ENCODE data around the gene SANBR. TPM values are rescaled to one million over a fixed set of nuclear protein-coding genes. Genes with fewer than 3 reads are reported as not detected.

Gene SANBR
- total and polyA plus RNA-seq, 2 donors (not counting 3 experiments of a cell fraction or from before 2014, with no cell fraction given): 5.7 to 22.9 TPM

GRCh38 chr2:61090386-61090921, 24.8 kb downstream of the SANBR start:
- no peaks in the 10 kb centered on the region for H3K4me1 ChIP-seq (ENCODE audit: control insufficient read depth, extremely low read depth, insufficient read depth, low read length)
- DNase-seq (ENCODE audit: low read depth, low spot score) (no peak), FAIRE-seq (no peak)
- no peaks in the 10 kb centered on the region for H3K9me3 ChIP-seq (replicated peaks; ENCODE audit: control insufficient read depth, insufficient read depth, low read length)
- peaks cover 2 to 3% of the 10 kb centered on the region in 2 experiments for H3K36me3 ChIP-seq (ENCODE audit: control insufficient read depth in 2 of 2, extremely low read depth in 1 of 2, insufficient read depth in 2 of 2, low read length in 2 of 2)
- no peaks in the 10 kb centered on the region for H3K27me3 ChIP-seq (ENCODE audit: control insufficient read depth in 2 of 2, insufficient read depth in 2 of 2, low read length in 2 of 2)
- ChIA-PET POLR2A (no interaction called here), CTCF (interaction anchor here (1.0 kb wide), 1 partner anchor 13 kb away, joined by 3 read pairs; no protein-coding TSS in a partner anchor)
- H2AFZ ChIP-seq (ENCODE audit: low read depth, low read length): no peak overlapping the region
- no peaks in the 10 kb centered on the region for H3K9me1 ChIP-seq (replicated peaks; ENCODE audit: control insufficient read depth, extremely low read depth, insufficient read depth, low read length)
- H3K9ac ChIP-seq (replicated peaks; ENCODE audit: extremely low read depth, insufficient read depth, low read length): no peak overlapping the region
- dilution Hi-C loops (cut with MboI; ENCODE audit: extremely low pct_ligation_motif_present, low sequenced_read_pairs) (no loop called here), intact Hi-C loops (cut with micrococcal nuclease) (no loop called here)
- no TSS peak for BruUV-seq (replicated peaks)
- H3K27ac ChIP-seq (ENCODE audit: insufficient read depth, low read depth, low read length): no peak overlapping the region
- no peaks in the 10 kb centered on the region for H3K79me2 ChIP-seq (ENCODE audit: control insufficient read depth, insufficient read depth, low read length)
- no peak overlapping the region for H3K4me3 ChIP-seq (replicated peaks in 1 of 3; ENCODE audit: insufficient read depth in 1 of 3, low read depth in 1 of 3, low read length in 3 of 3)
- TF ChIP-seq GATA2 (IDR thresholded peaks at IDR 0.05; ENCODE audit: insufficient read depth, insufficient read length, low read depth, low read length) (no peak), EZH2 (IDR thresholded peaks at IDR 0.05; ENCODE audit: borderline replicate concordance, low read depth, low read length, severe bottlenecking) (no peak), FOS (IDR thresholded peaks at IDR 0.05; ENCODE audit: borderline replicate concordance, insufficient read depth, low read length) (no peak), POLR2A (IDR thresholded peaks at IDR 0.05; ENCODE audit: low read depth, low read length) (no peak), POLR2AphosphoS5 (IDR thresholded peaks at IDR 0.05; ENCODE audit: insufficient read depth, low read depth, low read length) (no peak)
- H3K4me2 ChIP-seq (ENCODE audit: insufficient read depth, low read length): no peak overlapping the region
- no peaks in the 10 kb centered on the region for H4K20me1 ChIP-seq (replicated peaks; ENCODE audit: control insufficient read depth, extremely low read depth, insufficient read depth, low read length)

GRCh38 chr2:61091485-61091884, 25.8 kb downstream of the SANBR start:
- intact Hi-C loops (cut with micrococcal nuclease) (no loop called here), dilution Hi-C loops (cut with MboI; ENCODE audit: extremely low pct_ligation_motif_present, low sequenced_read_pairs) (no loop called here)
- no peak overlapping the region for H2AFZ ChIP-seq (ENCODE audit: low read depth, low read length)
- TF ChIP-seq CTCF (IDR thresholded peaks at IDR 0.05; ENCODE audit: extremely low read depth in 1 of 2, insufficient read depth in 1 of 2, low read depth in 1 of 2, low read length in 2 of 2): no peak
- TF ChIP-seq, protein P1, sequence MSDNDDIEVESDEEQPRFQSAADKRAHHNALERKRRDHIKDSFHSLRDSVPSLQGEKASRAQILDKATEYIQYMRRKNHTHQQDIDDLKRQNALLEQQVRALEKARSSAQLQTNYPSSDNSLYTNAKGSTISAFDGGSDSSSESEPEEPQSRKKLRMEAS (IDR thresholded peaks at IDR 0.05; ENCODE audit: insufficient read depth, insufficient read length): no peak
- TF ChIP-seq POLR2A (IDR thresholded peaks at IDR 0.05; ENCODE audit: low read depth, low read length): no peak
- TF ChIP-seq JUN (IDR thresholded peaks at IDR 0.05; ENCODE audit: borderline replicate concordance, insufficient read depth, insufficient read length, low read depth): no peak
- no peak for TF ChIP-seq MYC (IDR thresholded peaks at IDR 0.05; ENCODE audit: low read depth, low read length)
- no peak for TF ChIP-seq POLR2AphosphoS5 (IDR thresholded peaks at IDR 0.05; ENCODE audit: insufficient read depth, low read depth, low read length)
- no peak for TF ChIP-seq EZH2 (IDR thresholded peaks at IDR 0.05; ENCODE audit: borderline replicate concordance, low read depth, low read length, severe bottlenecking)
- no peak for TF ChIP-seq GATA2 (IDR thresholded peaks at IDR 0.05; ENCODE audit: insufficient read depth, insufficient read length, low read depth, low read length)
- no peak for TF ChIP-seq FOS (IDR thresholded peaks at IDR 0.05; ENCODE audit: borderline replicate concordance, insufficient read depth, low read length)
- no peak overlapping the region for H3K9ac ChIP-seq (replicated peaks; ENCODE audit: extremely low read depth, insufficient read depth, low read length)
- DNase-seq (ENCODE audit: low read depth, low spot score) (no peak), FAIRE-seq (no peak)
- ChIA-PET POLR2A (no interaction called here), CTCF (interaction anchor here (1.5 kb wide), 1 partner anchor 44 kb away, joined by 3 read pairs; no protein-coding TSS in a partner anchor)
- H3K4me2 ChIP-seq (ENCODE audit: insufficient read depth, low read length): no peak overlapping the region
- no peaks in the 10 kb centered on the region for H3K4me1 ChIP-seq (ENCODE audit: control insufficient read depth, extremely low read depth, insufficient read depth, low read length)
- no peaks in the 10 kb centered on the region for H3K9me3 ChIP-seq (replicated peaks; ENCODE audit: control insufficient read depth, insufficient read depth, low read length)
- no peak overlapping the region for H3K27ac ChIP-seq (ENCODE audit: insufficient read depth, low read depth, low read length)
- H3K36me3 ChIP-seq (ENCODE audit: control insufficient read depth in 2 of 2, extremely low read depth in 1 of 2, insufficient read depth in 2 of 2, low read length in 2 of 2): peaks cover 2 to 3% of the 10 kb centered on the region in 2 experiments
- H4K20me1 ChIP-seq (replicated peaks; ENCODE audit: control insufficient read depth, extremely low read depth, insufficient read depth, low read length): no peaks in the 10 kb centered on the region
- H3K27me3 ChIP-seq (ENCODE audit: control insufficient read depth in 2 of 2, insufficient read depth in 2 of 2, low read length in 2 of 2): no peaks in the 10 kb centered on the region
- H3K9me1 ChIP-seq (replicated peaks; ENCODE audit: control insufficient read depth, extremely low read depth, insufficient read depth, low read length): no peaks in the 10 kb centered on the region
- no peaks in the 10 kb centered on the region for H3K79me2 ChIP-seq (ENCODE audit: control insufficient read depth, insufficient read depth, low read length)
- BruUV-seq (replicated peaks): TSS peak; percentile 2
- no peak overlapping the region for H3K4me3 ChIP-seq (replicated peaks in 1 of 3; ENCODE audit: insufficient read depth in 1 of 3, low read depth in 1 of 3, low read length in 3 of 3)

Data from endothelial cell of umbilical vein (primary cell).